H9 (cell line): ENCODE data around the gene BIVM. TPM values are rescaled to one million over a fixed set of nuclear protein-coding genes. Genes with fewer than 3 reads are reported as not detected.

ENCODE experiments used
- DNase-seq: peaks from one replicate; pipeline ENCODE4 v3.0.0-alpha.2; 2017
- H2AFZ ChIP-seq: one replicate; pipeline ENCODE4 v1.6.1; 2013; ENCODE audit warnings: mild to moderate bottlenecking, low read length, control low read depth, moderate library complexity
- H2AK5ac ChIP-seq: 2 replicates; pipeline ENCODE4 v1.6.1; 2013; ENCODE audit warnings: low read length, control low read depth, mixed read lengths; ENCODE audit not compliant: insufficient read length
- H2BK120ac ChIP-seq: one replicate; pipeline ENCODE4 v1.6.1; 2013; ENCODE audit warnings: low read depth, mild to moderate bottlenecking, low read length, control low read depth, inconsistent platforms; ENCODE audit not compliant: poor library complexity, severe bottlenecking
- H2BK12ac ChIP-seq: 2 replicates; pipeline ENCODE4 v1.6.1; 2013; ENCODE audit warnings: low read length, control low read depth, mixed read lengths, low read depth; ENCODE audit not compliant: insufficient read length
- H2BK15ac ChIP-seq: 2 replicates; pipeline ENCODE4 v1.6.1; 2013; ENCODE audit warnings: low read depth, low read length, control low read depth
- H2BK20ac ChIP-seq: one replicate; pipeline ENCODE4 v1.6.1; 2013; ENCODE audit warnings: low read depth, mild to moderate bottlenecking, low read length, control low read depth, inconsistent platforms; ENCODE audit not compliant: poor library complexity, severe bottlenecking
- H2BK5ac ChIP-seq: 2 replicates; pipeline ENCODE4 v1.6.1; 2013; ENCODE audit warnings: low read length, control low read depth, mixed read lengths; ENCODE audit not compliant: insufficient read length
- H3K14ac ChIP-seq: 2 replicates; pipeline ENCODE4 v1.6.1; 2013; ENCODE audit warnings: low read length, control low read depth; ENCODE audit not compliant: insufficient read depth
- H3K18ac ChIP-seq: 2 replicates; pipeline ENCODE4 v1.6.1; 2013; ENCODE audit warnings: low read depth, mild to moderate bottlenecking, mixed read lengths, low read length, control low read depth; ENCODE audit not compliant: insufficient read length
- H3K23ac ChIP-seq: 2 replicates; pipeline ENCODE4 v1.6.1; 2013; ENCODE audit warnings: low read length, control low read depth, mixed read lengths, low read depth; ENCODE audit not compliant: insufficient read length
- H3K23me2 ChIP-seq: 2 replicates; pipeline ENCODE4 v1.6.1; 2013; ENCODE audit warnings: low read depth, mild to moderate bottlenecking, mixed read lengths, low read length, control low read depth; ENCODE audit not compliant: insufficient read length, poor library complexity, severe bottlenecking
- H3K27ac ChIP-seq: 2 replicates; pipeline ENCODE4 v1.5.1; 2013; ENCODE audit warnings: low read length, control low read depth, mixed read lengths, low read depth; ENCODE audit not compliant: insufficient read length
- H3K27me3 ChIP-seq: 2 replicates; pipeline ENCODE4 v1.6.1; 2013; ENCODE audit warnings: low read length, control low read depth, inconsistent platforms; ENCODE audit not compliant: insufficient read depth
- H3K4ac ChIP-seq: 2 replicates; pipeline ENCODE4 v1.6.1; 2013; ENCODE audit warnings: low read depth, mild to moderate bottlenecking, control low read depth, inconsistent platforms, low read length, moderate library complexity
- H3K4me1 ChIP-seq: 2 replicates; pipeline ENCODE4 v1.6.1; 2013; ENCODE audit warnings: low read length, control low read depth, inconsistent platforms; ENCODE audit not compliant: insufficient read depth
- H3K4me2 ChIP-seq: 2 replicates; pipeline ENCODE4 v1.6.1; 2013; ENCODE audit warnings: low read length, control low read depth, mixed read lengths; ENCODE audit not compliant: insufficient read length, insufficient read depth
- H3K56ac ChIP-seq: 2 replicates; pipeline ENCODE4 v1.6.1; 2013; ENCODE audit warnings: low read depth, mild to moderate bottlenecking, mixed read lengths, low read length, control low read depth; ENCODE audit not compliant: insufficient read length
- H3K79me1 ChIP-seq: 2 replicates; pipeline ENCODE4 v1.6.1; 2013; ENCODE audit warnings: low read depth, mild to moderate bottlenecking, moderate library complexity, low read length, control low read depth, inconsistent platforms; ENCODE audit not compliant: insufficient read depth, poor library complexity, severe bottlenecking
- H3K79me2 ChIP-seq: 2 replicates; pipeline ENCODE4 v1.6.1; 2013; ENCODE audit warnings: low read length, control low read depth, inconsistent platforms; ENCODE audit not compliant: insufficient read depth
- H3K9ac ChIP-seq: 2 replicates; pipeline ENCODE4 v1.6.1; 2013; ENCODE audit warnings: low read length, control low read depth, mixed read lengths; ENCODE audit not compliant: insufficient read length; ENCODE audit errors: extremely low read depth
- H3K9me3 ChIP-seq: one replicate; pipeline ENCODE4 v1.6.1; 2013; ENCODE audit warnings: low read depth, low read length, inconsistent platforms; ENCODE audit not compliant: control insufficient read depth
- H3T11ph ChIP-seq: one replicate; pipeline ENCODE4 v1.6.1; 2013; ENCODE audit warnings: mild to moderate bottlenecking, low read length, control low read depth, inconsistent platforms
- H4K20me1 ChIP-seq: one replicate; pipeline ENCODE4 v1.6.1; 2013; ENCODE audit not compliant: control insufficient read depth, insufficient read length, insufficient read depth
- H4K5ac ChIP-seq: 2 replicates; pipeline ENCODE4 v1.6.1; 2013; ENCODE audit warnings: low read depth, mild to moderate bottlenecking, mixed read lengths, low read length, control low read depth; ENCODE audit not compliant: insufficient read length
- H4K8ac ChIP-seq: replicated peaks from 2 replicates; pipeline ENCODE4 v1.6.1; 2013; ENCODE audit warnings: low read length, control low read depth, mixed read lengths, low read depth; ENCODE audit not compliant: insufficient read length
- H4K91ac ChIP-seq: 2 replicates; pipeline ENCODE4 v1.6.1; 2013; ENCODE audit warnings: low read depth, mild to moderate bottlenecking, moderate library complexity, mixed read lengths, low read length, control low read depth; ENCODE audit not compliant: insufficient read length
- H3K27ac Mint-ChIP-seq, 3 experiments: 2 replicates in 2 of 3; 3 replicates in 1 of 3; pipeline ENCODE4 v1.8.0; 2020 to 2021; ENCODE audit warnings: mixed read lengths in 3 of 3, mild to moderate bottlenecking in 1 of 3, moderate library complexity in 1 of 3
- H3K27me3 Mint-ChIP-seq: 2 replicates; pipeline ENCODE4 v1.8.0; 2021; ENCODE audit warnings: low read depth, mild to moderate bottlenecking, moderate library complexity, mixed read lengths
- H3K36me3 Mint-ChIP-seq, 3 experiments: 2 replicates in 2 of 3; 3 replicates in 1 of 3; pipeline ENCODE4 v1.8.0; 2020 to 2021; ENCODE audit warnings: low read depth in 3 of 3, mixed read lengths in 3 of 3; ENCODE audit not compliant: insufficient read depth in 1 of 3
- H3K4me1 Mint-ChIP-seq, 2 experiments: 2 replicates each; pipeline ENCODE4 v1.8.0; 2020; ENCODE audit warnings: mixed read lengths in 2 of 2
- H3K4me3 Mint-ChIP-seq, 2 experiments: 2 replicates in 1 of 2; 3 replicates in 1 of 2; pipeline ENCODE4 v1.8.0; 2020 to 2021; ENCODE audit warnings: mild to moderate bottlenecking in 2 of 2, mixed read lengths in 2 of 2, moderate library complexity in 1 of 2
- H3K9me3 Mint-ChIP-seq, 2 experiments: 2 replicates in 1 of 2; 3 replicates in 1 of 2; pipeline ENCODE4 v1.8.0; 2020; ENCODE audit warnings: mild to moderate bottlenecking in 2 of 2, mixed read lengths in 2 of 2, moderate library complexity in 1 of 2
- WGBS: extraction: QIAGEN DNeasy Blood & Tissue Kit; methylation state at CpG from one replicate; pipeline ENCODE4 v1.1.7; 2013; ENCODE audit warnings: missing lambda C conversion rate, low lambda C conversion rate, mixed read lengths; ENCODE audit not compliant: insufficient read length; ENCODE audit errors: extremely low coverage; 5-methylcytosine and 5-hydroxymethylcytosine counted together
- total RNA-seq: library from RNA; stranded (reverse); gene quantifications from 2 replicates; pipeline ENCODE4 v1.2.1, GENCODE V29; 2021
- TF ChIP-seq, protein P1 (sequence below): fragments of 200-600 bp; sonication (generic); conservative IDR thresholded peaks from 3 replicates; pipeline ENCODE4 v1.8.0; 2021; ENCODE audit warnings: antibody characterized with exemption, mild to moderate bottlenecking

The BIVM gene
- total RNA-seq, 1 experiment from 2014 or later = 9.0 TPM

GRCh38 chr13:102838982-102839381 lies 40.1 kb downstream of the BIVM start:
- no peak overlapping the region for H4K91ac ChIP-seq
- H3K9ac ChIP-seq = no peak overlapping the region
- H2BK12ac ChIP-seq = no peak overlapping the region
- no peak overlapping the region for H3K14ac ChIP-seq
- H3K36me3 Mint-ChIP-seq = no peaks in the 10 kb centered on the region; a peak in 2 of 7 replicates
- no peak overlapping the region for H2AFZ ChIP-seq
- no peaks in the 10 kb centered on the region for H3K23me2 ChIP-seq
- no peak overlapping the region for H3K4me3 Mint-ChIP-seq
- WGBS = no CpG with 5 or more reads among the region's 4 CpGs
- no peaks in the 10 kb centered on the region for H3K4me1 Mint-ChIP-seq
- H3K79me2 ChIP-seq = no peaks in the 10 kb centered on the region
- no peak overlapping the region for H3K23ac ChIP-seq
- no peak overlapping the region for H4K8ac ChIP-seq
- H3K4ac ChIP-seq = no peak overlapping the region
- H2BK15ac ChIP-seq = no peak overlapping the region
- TF ChIP-seq, protein P1, sequence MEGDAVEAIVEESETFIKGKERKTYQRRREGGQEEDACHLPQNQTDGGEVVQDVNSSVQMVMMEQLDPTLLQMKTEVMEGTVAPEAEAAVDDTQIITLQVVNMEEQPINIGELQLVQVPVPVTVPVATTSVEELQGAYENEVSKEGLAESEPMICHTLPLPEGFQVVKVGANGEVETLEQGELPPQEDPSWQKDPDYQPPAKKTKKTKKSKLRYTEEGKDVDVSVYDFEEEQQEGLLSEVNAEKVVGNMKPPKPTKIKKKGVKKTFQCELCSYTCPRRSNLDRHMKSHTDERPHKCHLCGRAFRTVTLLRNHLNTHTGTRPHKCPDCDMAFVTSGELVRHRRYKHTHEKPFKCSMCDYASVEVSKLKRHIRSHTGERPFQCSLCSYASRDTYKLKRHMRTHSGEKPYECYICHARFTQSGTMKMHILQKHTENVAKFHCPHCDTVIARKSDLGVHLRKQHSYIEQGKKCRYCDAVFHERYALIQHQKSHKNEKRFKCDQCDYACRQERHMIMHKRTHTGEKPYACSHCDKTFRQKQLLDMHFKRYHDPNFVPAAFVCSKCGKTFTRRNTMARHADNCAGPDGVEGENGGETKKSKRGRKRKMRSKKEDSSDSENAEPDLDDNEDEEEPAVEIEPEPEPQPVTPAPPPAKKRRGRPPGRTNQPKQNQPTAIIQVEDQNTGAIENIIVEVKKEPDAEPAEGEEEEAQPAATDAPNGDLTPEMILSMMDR = no peak
- H4K20me1 ChIP-seq = no peaks in the 10 kb centered on the region
- no peak overlapping the region for H2BK20ac ChIP-seq
- H2BK5ac ChIP-seq = no peak overlapping the region
- no peak overlapping the region for H3K18ac ChIP-seq
- H3K9me3 ChIP-seq = no peaks in the 10 kb centered on the region
- H2AK5ac ChIP-seq = no peak overlapping the region
- H3K27ac Mint-ChIP-seq = no peak overlapping the region
- H4K5ac ChIP-seq = no peak overlapping the region
- H3K27ac ChIP-seq = no peak overlapping the region
- H3K56ac ChIP-seq = no peak overlapping the region
- H3K9me3 Mint-ChIP-seq = no peaks in the 10 kb centered on the region
- H3T11ph ChIP-seq = no peak overlapping the region
- no peak for DNase-seq
- H3K4me1 ChIP-seq = no peaks in the 10 kb centered on the region
- no peak overlapping the region for H2BK120ac ChIP-seq
- H3K4me2 ChIP-seq = no peak overlapping the region
- no peaks in the 10 kb centered on the region for H3K79me1 ChIP-seq
- H3K27me3 Mint-ChIP-seq = no peaks in the 10 kb centered on the region
- no peaks in the 10 kb centered on the region for H3K27me3 ChIP-seq
